GM19452 (cell line): ENCODE measurements around the gene TRIM27.
"Not testable (repeated sequence)": the region's sequence is repeated elsewhere in the genome, so short reads cannot be mapped to it uniquely, and the experiment has no call there.

Experiments
- ATAC-seq: cut with Tn5 transposase; IDR thresholded peaks from one replicate; pipeline ENCODE4 v1.9.1; 2021; ENCODE audit not compliant: unreplicated experiment

Gene TRIM27

DNA sequence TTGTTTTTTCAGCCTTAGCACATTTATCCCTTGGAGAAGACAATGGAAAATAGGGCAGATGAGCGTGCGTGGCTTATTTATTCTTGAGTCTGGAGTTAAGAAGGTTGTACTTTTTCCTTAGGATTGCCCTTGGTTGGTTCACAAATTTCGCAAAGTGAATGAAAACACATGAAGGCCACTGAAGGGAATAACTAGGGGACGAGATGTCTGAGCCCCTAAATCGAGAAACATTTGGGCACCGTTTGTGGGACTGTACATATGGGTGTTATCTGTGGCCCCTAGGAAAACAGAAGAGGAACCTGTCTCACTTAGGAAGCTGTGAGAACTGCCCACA, 19.4 kb upstream of the TRIM27 start:
- no peak for ATAC-seq

DNA sequence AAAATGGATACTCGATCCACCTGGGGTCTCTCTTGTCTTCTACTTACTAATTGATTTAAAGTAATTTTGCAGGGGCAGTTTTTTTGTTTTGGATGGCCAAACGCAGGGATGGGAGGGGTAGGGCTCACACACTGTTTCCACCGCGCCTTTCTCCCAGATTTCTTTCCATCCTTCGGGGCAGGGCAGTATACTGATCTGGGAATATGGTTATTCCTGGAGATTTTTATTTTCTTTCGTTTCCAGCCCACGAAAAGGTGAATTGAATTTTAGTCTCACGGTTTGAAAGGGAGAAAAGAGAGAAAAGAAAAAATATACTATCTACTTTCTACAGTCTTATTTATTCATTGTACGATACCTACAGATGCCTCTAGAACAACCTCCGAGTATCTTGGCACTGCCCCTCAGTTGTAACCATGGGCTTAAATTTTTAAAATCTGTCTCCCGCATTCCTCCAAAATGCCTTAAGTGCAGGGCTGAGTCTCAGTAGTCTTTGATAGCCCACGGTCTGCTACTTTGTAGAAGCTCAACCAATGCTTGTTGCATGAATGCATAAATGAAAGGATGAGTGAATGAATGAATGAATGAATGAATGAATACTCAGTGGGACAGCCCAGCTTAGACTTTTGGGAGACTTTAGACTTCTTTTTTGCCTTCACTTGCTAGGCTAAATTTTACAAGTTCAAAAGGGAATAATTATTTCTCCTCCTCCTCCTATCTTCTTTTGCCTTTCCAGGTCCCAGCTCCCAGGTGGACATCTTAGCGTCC, 18.1 kb upstream of the TRIM27 start:
- no peak for ATAC-seq

DNA sequence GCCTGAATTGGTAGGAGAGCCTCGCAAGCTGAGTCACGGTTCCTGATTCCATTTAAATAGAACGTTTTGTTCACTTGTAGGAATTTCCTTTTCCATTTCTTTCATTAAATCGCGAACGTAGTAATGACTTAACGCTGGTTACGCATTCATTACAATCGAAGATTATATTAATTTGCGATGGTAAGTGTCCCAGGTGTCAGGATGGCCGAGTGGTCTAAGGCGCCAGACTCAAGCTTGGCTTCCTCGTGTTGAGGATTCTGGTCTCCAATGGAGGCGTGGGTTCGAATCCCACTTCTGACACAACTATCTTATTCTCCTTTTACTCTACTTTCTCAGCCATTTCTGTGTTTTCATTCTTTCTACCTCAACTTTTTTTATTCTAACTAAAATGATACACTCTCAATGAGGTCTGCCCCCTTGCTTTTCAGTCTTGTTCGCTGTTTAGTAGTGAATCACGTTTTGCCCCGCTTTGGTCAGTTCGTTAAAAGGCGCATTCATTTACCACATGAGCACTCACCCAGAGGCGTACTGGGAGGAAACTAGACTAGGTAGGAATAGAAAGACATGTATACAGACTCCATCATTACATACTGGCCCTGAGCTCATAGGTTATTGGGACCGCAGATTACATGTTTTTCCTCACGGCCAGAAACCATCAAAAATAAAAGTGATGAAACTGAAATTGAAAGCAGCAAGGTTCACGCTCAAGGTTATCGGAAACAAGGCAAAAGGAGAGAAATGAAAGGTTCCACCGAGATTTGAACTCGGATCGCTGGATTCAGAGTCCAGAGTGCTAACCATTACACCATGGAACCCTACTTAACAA, 17.3 kb upstream of the TRIM27 start:
- peak; percentile 68 for ATAC-seq

DNA sequence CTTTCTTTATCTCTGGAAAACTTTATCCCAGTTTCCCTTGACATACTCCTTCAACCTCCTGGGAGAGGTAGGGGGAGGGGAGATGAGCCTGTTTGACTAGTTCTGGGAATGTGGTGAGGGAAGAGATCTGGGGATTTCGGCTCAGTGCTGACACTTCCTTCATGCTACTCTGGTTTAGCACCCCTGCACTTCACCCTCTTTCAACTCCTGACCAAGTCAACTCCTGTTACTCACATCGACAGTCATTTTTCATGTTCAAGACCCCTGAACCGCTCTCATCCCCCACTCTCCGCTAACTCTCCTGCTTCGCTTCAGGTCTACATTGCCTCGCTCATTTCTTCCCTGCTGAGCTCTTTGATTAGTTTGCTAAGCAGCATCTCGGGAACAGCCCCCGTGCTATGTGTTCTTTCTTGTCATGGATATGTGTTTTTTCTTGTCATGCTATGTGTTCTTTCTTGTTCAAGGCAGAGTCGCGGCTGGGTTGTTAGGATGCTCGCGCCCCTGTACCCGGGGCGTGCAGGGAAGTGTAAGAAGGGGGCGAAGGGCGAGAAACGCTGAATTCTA, 16.6 kb upstream of the TRIM27 start:
- ATAC-seq, result peak; percentile 26

GRCh38 chr6:28933069-28933468, 9.3 kb upstream of the TRIM27 start:
- no peak for ATAC-seq

DNA sequence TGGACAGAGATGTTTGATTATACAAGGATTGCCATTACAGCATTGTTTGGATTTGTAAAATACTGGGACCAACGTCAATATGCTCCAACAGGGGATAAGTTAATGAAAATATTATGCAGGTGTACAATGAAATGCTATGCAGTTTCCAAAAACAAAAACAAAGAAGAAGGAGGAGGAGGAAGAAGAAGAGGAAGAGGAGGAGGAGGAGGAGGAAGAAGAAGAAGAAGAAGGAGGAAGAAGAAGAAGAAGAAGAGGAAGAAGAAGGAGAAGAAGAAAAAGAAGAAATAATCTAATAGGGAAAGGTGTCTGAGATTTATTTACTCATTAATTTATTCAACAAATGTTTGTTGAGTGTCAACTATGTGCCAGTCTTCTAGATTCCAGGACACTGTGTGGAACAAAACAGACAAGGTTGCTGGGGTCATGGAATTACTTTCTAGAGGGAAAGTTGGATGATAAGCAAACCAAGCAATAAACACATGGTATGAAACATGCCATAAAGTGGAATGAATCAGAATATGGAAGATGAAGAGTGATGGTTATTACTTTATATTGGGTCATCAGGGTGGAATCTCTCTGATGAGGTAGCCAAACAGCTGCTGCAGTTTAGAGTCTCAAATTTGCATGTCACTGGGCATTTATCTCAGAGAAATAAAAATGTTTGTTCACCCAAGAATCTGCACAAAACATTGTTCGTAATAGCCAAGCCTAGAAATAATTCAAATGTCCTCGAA, 6.3 kb upstream of the TRIM27 start:
- ATAC-seq, result no peak

- not testable (repeated sequence) for ATAC-seq
Measured at GRCh38 chr6:28929339-28929738, 5.6 kb upstream of the TRIM27 start.

- ATAC-seq, result no peak
Measured at GRCh38 chr6:28927846-28928245, 4.1 kb upstream of the TRIM27 start.

DNA sequence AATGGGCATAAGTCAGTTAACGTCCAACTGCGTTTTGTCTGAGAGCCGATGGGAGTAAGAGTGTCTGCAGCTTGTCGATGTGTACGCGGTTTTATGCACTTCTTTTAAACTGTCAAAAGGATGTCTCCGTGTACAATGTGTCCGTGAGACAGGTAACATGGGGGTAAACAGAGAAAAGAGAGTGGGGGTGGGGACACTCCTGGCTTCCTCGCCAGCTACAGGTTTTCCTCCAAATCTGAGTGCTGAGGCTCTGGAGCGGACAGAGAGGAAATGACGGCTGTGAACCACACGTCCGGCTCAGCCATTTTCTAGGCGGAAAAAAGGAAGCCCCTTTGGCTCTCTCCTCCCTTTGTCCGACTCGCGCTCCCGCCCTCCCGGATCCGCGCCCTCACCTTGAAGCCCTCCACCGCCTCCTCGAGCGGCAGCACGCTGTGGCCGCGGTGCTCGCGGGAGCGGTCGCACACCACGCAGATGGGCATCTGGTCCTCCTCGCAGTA, 916 bp downstream of the TRIM27 start:
- ATAC-seq, result peak; percentile 20

- no peak for ATAC-seq
Measured at GRCh38 chr6:28922004-28922820, 1.6 kb downstream of the TRIM27 start.

DNA sequence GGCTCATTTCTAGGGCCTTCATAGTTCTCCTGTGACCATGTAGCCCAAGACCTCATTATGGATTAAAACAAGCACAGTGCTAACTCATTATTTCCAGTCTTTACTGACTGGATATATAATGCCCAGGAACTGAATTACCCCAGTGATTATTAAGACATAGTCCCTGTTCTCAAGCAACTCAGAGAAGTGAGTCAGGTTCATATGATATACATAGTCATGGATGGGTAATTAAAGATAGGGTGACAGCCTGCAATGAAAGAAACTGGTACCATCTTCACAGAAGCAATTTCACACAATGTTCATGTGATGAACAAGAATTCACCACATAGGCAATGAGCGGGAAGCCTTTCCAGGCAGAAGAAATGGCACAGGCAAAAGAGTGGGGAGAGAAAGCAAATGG, 3.5 kb downstream of the TRIM27 start:
- no peak for ATAC-seq

GRCh38 chr6:28914941-28915340, 8.8 kb downstream of the TRIM27 start:
- no peak for ATAC-seq

DNA sequence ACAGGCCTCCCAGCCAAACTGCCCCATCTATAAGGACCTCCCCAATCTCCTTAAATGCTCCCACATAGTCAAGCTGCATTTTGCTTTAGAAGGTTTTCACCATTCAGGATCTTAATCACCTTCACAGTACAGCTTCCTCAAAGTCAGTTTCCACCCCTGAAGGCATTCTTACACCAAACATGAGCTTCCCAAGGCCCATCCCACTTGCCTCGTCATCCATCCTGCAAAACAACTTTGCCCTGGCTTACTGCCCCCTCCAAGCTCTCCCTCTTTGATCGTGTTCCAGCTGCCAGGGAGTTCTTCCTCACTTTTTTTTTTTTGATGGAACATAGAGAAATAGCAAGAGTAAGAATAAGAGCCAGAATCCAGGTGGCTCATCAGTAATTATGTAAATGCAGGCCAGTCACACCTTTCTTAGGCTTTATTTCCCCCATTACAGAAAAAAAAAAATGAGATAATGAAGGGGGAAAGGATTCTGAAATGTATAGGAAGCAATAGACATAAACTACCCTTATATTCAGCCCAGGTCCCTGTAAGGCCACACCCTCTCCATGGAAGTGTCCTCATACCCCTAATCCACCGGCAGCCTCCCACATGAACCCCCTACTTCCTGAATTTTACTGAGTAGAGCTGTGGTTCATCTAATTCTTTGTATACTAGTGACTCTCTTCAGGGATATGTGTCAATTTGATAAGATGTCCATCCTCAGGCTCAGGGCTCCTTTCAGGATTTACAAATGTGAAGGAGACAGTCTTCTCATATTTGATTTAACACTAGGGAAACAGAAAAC, 12.7 kb downstream of the TRIM27 start:
- no peak for ATAC-seq

DNA sequence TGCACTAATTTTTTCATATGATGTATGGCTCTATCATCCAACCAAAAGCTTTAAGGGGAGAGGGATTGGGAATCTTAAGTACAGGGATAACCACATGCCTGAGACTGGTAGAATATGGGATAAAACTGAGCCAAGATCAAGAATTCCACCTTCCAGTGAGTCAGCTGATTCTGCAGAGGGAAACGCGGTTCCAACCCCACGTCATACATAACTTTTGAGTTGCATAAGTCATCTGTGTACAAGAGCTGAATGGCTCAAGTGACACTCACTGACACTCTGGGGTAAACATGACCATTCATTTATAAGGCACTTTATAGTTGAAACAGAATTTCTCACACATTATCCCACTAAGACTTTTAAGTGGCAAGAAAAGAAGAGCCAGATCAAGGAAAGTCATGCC, 16.4 kb downstream of the TRIM27 start:
- no peak for ATAC-seq

GRCh38 chr6:28906669-28907068, 17.1 kb downstream of the TRIM27 start:
- ATAC-seq, result no peak

- no peak for ATAC-seq
Measured at GRCh38 chr6:28903686-28904085, 20.1 kb downstream of the TRIM27 start.

GRCh38 chr6:28901831-28902230, 22.0 kb downstream of the TRIM27 start:
- no peak for ATAC-seq

DNA sequence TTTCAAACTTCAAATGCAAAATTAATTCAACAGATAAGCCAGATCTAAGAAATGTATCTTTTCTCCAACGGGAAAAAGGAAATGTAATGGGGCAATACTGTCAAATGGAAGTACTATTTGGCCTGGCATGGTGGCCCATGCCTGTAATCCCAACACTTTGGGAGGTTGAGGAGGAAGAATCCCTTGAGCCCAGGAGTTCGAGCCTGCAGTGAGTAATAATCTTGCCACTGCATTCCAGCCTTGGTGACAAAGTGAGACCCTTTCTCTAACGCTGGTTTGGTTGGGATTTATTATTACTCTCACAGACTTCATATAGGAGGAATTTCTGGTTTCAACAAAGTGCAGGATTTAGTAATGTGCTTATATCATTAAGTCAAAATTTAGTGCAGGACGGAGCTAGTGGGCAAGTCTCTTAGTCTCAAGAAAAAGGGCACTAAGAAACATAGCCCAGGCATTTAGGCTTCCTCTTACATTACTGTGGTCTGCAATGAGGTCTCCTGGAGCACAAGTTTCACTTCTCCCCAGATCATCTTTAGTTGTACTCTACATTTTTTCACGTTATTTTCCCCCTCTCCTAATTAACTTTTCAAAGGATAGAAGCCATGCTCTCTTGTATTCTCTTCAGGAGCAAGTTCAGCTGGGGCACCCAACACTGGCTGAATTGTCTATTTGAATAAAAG, 23.1 kb downstream of the TRIM27 start:
- ATAC-seq, result no peak

GRCh38 chr6:28898710-28898965, 25.1 kb downstream of the TRIM27 start:
- no peak for ATAC-seq
